Measurements from ENCODE around the gene LIPN.

Gene LIPN

GRCh38 chr10:88805361-88805760, 45.5 kb downstream of the LIPN start:
- H3K79me2 ChIP-seq (ENCODE audit: insufficient read depth, low read length), result no peaks in the 10 kb centered on the region
- no peak for ATAC-seq (ENCODE audit: insufficient read depth, low read depth)
- H3K9me3 ChIP-seq (ENCODE audit: insufficient read depth, low read length, severe bottlenecking), result no peaks in the 10 kb centered on the region
- H3K4me2 ChIP-seq (ENCODE audit: insufficient read depth, low read length), result no peak overlapping the region
- no peaks in the 10 kb centered on the region for H3K27me3 ChIP-seq (ENCODE audit: insufficient read depth, low read length, poor library complexity)
- H3K27ac ChIP-seq (ENCODE audit: low read length), result no peak overlapping the region
- no peak overlapping the region for H2AFZ ChIP-seq (ENCODE audit: low read depth, low read length)
- no peaks in the 10 kb centered on the region for H3K36me3 ChIP-seq (ENCODE audit: insufficient read depth, low read length)
- no peaks in the 10 kb centered on the region for H4K20me1 ChIP-seq (ENCODE audit: insufficient read depth, low read length)
- no peak for DNase-seq
- no peaks in the 10 kb centered on the region for H3K4me1 ChIP-seq (ENCODE audit: insufficient read depth, low read length)
- H3K4me3 ChIP-seq (ENCODE audit: low read depth in 1 of 2, low read length in 2 of 2), result no peak overlapping the region
- no peak overlapping the region for H3K9ac ChIP-seq (ENCODE audit: low read depth, low read length)
- TF ChIP-seq EZH2 (IDR thresholded peaks at IDR 0.05; ENCODE audit: borderline replicate concordance, low read depth, low read length, severe bottlenecking) (no peak), CTCF (IDR thresholded peaks at IDR 0.05; ENCODE audit: borderline replicate concordance, extremely low read depth, low read length, poor library complexity, severe bottlenecking) (no peak)

GRCh38 chr10:88805924-88806323, 46.1 kb downstream of the LIPN start:
- Histone ChIP-seq H3K9ac (ENCODE audit: low read depth, low read length) (no peak overlapping the region), H3K27me3 (ENCODE audit: insufficient read depth, low read length, poor library complexity) (no peaks in the 10 kb centered on the region), H3K9me3 (ENCODE audit: insufficient read depth, low read length, severe bottlenecking) (no peaks in the 10 kb centered on the region), H2AFZ (ENCODE audit: low read depth, low read length) (no peak overlapping the region), H4K20me1 (ENCODE audit: insufficient read depth, low read length) (no peaks in the 10 kb centered on the region), H3K79me2 (ENCODE audit: insufficient read depth, low read length) (no peaks in the 10 kb centered on the region), H3K36me3 (ENCODE audit: insufficient read depth, low read length) (no peaks in the 10 kb centered on the region), H3K4me1 (ENCODE audit: insufficient read depth, low read length) (no peaks in the 10 kb centered on the region), H3K4me3 (ENCODE audit: low read depth in 1 of 2, low read length in 2 of 2) (no peak overlapping the region), H3K4me2 (ENCODE audit: insufficient read depth, low read length) (no peak overlapping the region), H3K27ac (ENCODE audit: low read length) (no peak overlapping the region)
- ATAC-seq (ENCODE audit: insufficient read depth, low read depth) (no peak), DNase-seq (no peak)
- no peak for TF ChIP-seq CTCF (IDR thresholded peaks at IDR 0.05; ENCODE audit: borderline replicate concordance, extremely low read depth, low read length, poor library complexity, severe bottlenecking)
- TF ChIP-seq EZH2 (IDR thresholded peaks at IDR 0.05; ENCODE audit: borderline replicate concordance, low read depth, low read length, severe bottlenecking), result no peak

- Histone ChIP-seq H2AFZ (ENCODE audit: low read depth, low read length) (no peak overlapping the region), H4K20me1 (ENCODE audit: insufficient read depth, low read length) (no peaks in the 10 kb centered on the region), H3K4me2 (ENCODE audit: insufficient read depth, low read length) (no peak overlapping the region), H3K27me3 (ENCODE audit: insufficient read depth, low read length, poor library complexity) (peaks cover 4% of the 10 kb centered on the region), H3K9me3 (ENCODE audit: insufficient read depth, low read length, severe bottlenecking) (no peaks in the 10 kb centered on the region), H3K4me3 (ENCODE audit: low read depth in 1 of 2, low read length in 2 of 2) (no peak overlapping the region), H3K36me3 (ENCODE audit: insufficient read depth, low read length) (no peaks in the 10 kb centered on the region), H3K4me1 (ENCODE audit: insufficient read depth, low read length) (no peaks in the 10 kb centered on the region), H3K27ac (ENCODE audit: low read length) (no peak overlapping the region), H3K79me2 (ENCODE audit: insufficient read depth, low read length) (no peaks in the 10 kb centered on the region), H3K9ac (ENCODE audit: low read depth, low read length) (no peak overlapping the region)
- no peak for DNase-seq
- TF ChIP-seq CTCF (IDR thresholded peaks at IDR 0.05; ENCODE audit: borderline replicate concordance, extremely low read depth, low read length, poor library complexity, severe bottlenecking), result no peak
- no peak for TF ChIP-seq EZH2 (IDR thresholded peaks at IDR 0.05; ENCODE audit: borderline replicate concordance, low read depth, low read length, severe bottlenecking)
- no peak; the same call in 2 of the 3 replicates for ATAC-seq (ENCODE audit: insufficient read depth, low read depth)
Observed at GRCh38 chr10:88809621-88810020, 49.8 kb downstream of the LIPN start.
